Right kidney (tissue), 9 donors: Measurements from ENCODE around the gene MRPL52.
"Not testable (repeated sequence)": the region's sequence is repeated elsewhere in the genome, so short reads cannot be mapped to it uniquely, and the experiment has no call there.

ENCODE experiments used
- DNase-seq: peaks from one replicate; pipeline ENCODE4 v3.0.0-alpha.2; 2016
- long read RNA-seq, 8 donors: transcript quantifications; one replicate each; lab custom pipeline, GENCODE V29; 2026

MRPL52 gene
- long read RNA-seq, donor 1, transcript MRPL52-203 (5 exons, 1,111 nt) = minor isoform, 24 of 119 reads
- long read RNA-seq, donor 1, transcript MRPL52-215 (5 exons, 398 nt) = minor isoform, 6 of 119 reads
- long read RNA-seq, donor 1, transcript MRPL52-210 (4 exons, 895 nt) = minor isoform, 10 of 119 reads
- long read RNA-seq, donor 1, transcript MRPL52-202 (5 exons, 1,118 nt) = major isoform, 50 of 119 reads
- long read RNA-seq, donor 1, partial matches to known transcripts = 12 of 119 reads
- long read RNA-seq, donor 1, other reads (novel, unspliced or antisense) = 0 of 119 reads
- long read RNA-seq, donor 2, transcript MRPL52-210 (4 exons, 895 nt) = minor isoform, 7 of 60 reads
- long read RNA-seq, donor 2, transcript MRPL52-203 (5 exons, 1,111 nt) = minor isoform, 15 of 60 reads
- long read RNA-seq, donor 2, transcript MRPL52-204 (4 exons, 333 nt) = minor isoform, 6 of 60 reads
- long read RNA-seq, donor 2, transcript MRPL52-202 (5 exons, 1,118 nt) = major isoform, 21 of 60 reads
- long read RNA-seq, donor 2, partial matches to known transcripts = 0 of 60 reads
- long read RNA-seq, donor 2, other reads (novel, unspliced or antisense) = 0 of 60 reads
- long read RNA-seq, donor 3, transcript MRPL52-202 (5 exons, 1,118 nt) = major isoform, 10 of 28 reads
- long read RNA-seq, donor 3, transcript MRPL52-203 (5 exons, 1,111 nt) = minor isoform, 8 of 28 reads
- long read RNA-seq, donor 3, partial matches to known transcripts = 0 of 28 reads
- long read RNA-seq, donor 3, other reads (novel, unspliced or antisense) = 0 of 28 reads
- long read RNA-seq, donor 4, transcript MRPL52-202 (5 exons, 1,118 nt) = major isoform, 29 of 68 reads
- long read RNA-seq, donor 4, transcript MRPL52-210 (4 exons, 895 nt) = minor isoform, 8 of 68 reads
- long read RNA-seq, donor 4, transcript MRPL52-203 (5 exons, 1,111 nt) = minor isoform, 13 of 68 reads
- long read RNA-seq, donor 4, transcript MRPL52-213 (4 exons, 220 nt) = minor isoform, 5 of 68 reads
- long read RNA-seq, donor 4, partial matches to known transcripts = 0 of 68 reads
- long read RNA-seq, donor 4, other reads (novel, unspliced or antisense) = 0 of 68 reads
- long read RNA-seq, donor 5, transcript MRPL52-202 (5 exons, 1,118 nt) = major isoform, 29 of 81 reads
- long read RNA-seq, donor 5, transcript MRPL52-203 (5 exons, 1,111 nt) = minor isoform, 15 of 81 reads
- long read RNA-seq, donor 5, transcript MRPL52-215 (5 exons, 398 nt) = minor isoform, 13 of 81 reads
- long read RNA-seq, donor 5, transcript MRPL52-210 (4 exons, 895 nt) = minor isoform, 9 of 81 reads
- long read RNA-seq, donor 5, partial matches to known transcripts = 0 of 81 reads
- long read RNA-seq, donor 5, other reads (novel, unspliced or antisense) = 0 of 81 reads
- long read RNA-seq, donor 6, transcript MRPL52-210 (4 exons, 895 nt) = minor isoform, 11 of 63 reads
- long read RNA-seq, donor 6, transcript MRPL52-215 (5 exons, 398 nt) = minor isoform, 8 of 63 reads
- long read RNA-seq, donor 6, transcript MRPL52-202 (5 exons, 1,118 nt) = major isoform, 21 of 63 reads
- long read RNA-seq, donor 6, transcript MRPL52-203 (5 exons, 1,111 nt) = minor isoform, 15 of 63 reads
- long read RNA-seq, donor 6, partial matches to known transcripts = 0 of 63 reads
- long read RNA-seq, donor 6, other reads (novel, unspliced or antisense) = 0 of 63 reads
- long read RNA-seq, donor 7 = 0 reads
- long read RNA-seq, donor 8, transcript MRPL52-203 (5 exons, 1,111 nt) = minor isoform, 16 of 57 reads
- long read RNA-seq, donor 8, transcript MRPL52-202 (5 exons, 1,118 nt) = major isoform, 27 of 57 reads
- long read RNA-seq, donor 8, transcript MRPL52-210 (4 exons, 895 nt) = minor isoform, 5 of 57 reads
- long read RNA-seq, donor 8, partial matches to known transcripts = 0 of 57 reads
- long read RNA-seq, donor 8, other reads (novel, unspliced or antisense) = 0 of 57 reads

- DNase-seq = peak; percentile 87
These were observed at the start of gene MRPL52 for GRCh38 chr14:22829661-22830442. Gene MRPL52 (plus strand): TSS chr14:22829887. CDS start chr14:22829913, 26 bp downstream.

GRCh38 chr14:22780105-22780679, 49.5 kb upstream of the MRPL52 start:
- no peak for DNase-seq

GRCh38 chr14:22780941-22781300, 48.8 kb upstream of the MRPL52 start:
- no peak for DNase-seq

GRCh38 chr14:22781301-22781991, 48.2 kb upstream of the MRPL52 start:
- DNase-seq = no peak

- no peak for DNase-seq
These were observed 43.0 kb upstream of the MRPL52 start for GRCh38 chr14:22786685-22787084.

GRCh38 chr14:22791301-22791700, 38.4 kb upstream of the MRPL52 start:
- DNase-seq = no peak

- DNase-seq = no peak
These were observed 37.5 kb upstream of the MRPL52 start for GRCh38 chr14:22792158-22792557.

GRCh38 chr14:22793550-22793949, 36.1 kb upstream of the MRPL52 start:
- not testable (repeated sequence) for DNase-seq

GRCh38 chr14:22793976-22794375, 35.7 kb upstream of the MRPL52 start:
- DNase-seq = no peak

GRCh38 chr14:22794551-22794951, 35.1 kb upstream of the MRPL52 start:
- no peak for DNase-seq

- DNase-seq = no peak
These were observed 33.5 kb upstream of the MRPL52 start for GRCh38 chr14:22796087-22796707.

- DNase-seq = no peak
These were observed 32.4 kb upstream of the MRPL52 start for GRCh38 chr14:22797017-22797917.

GRCh38 chr14:22798528-22798927, 31.2 kb upstream of the MRPL52 start:
- DNase-seq = no peak

- DNase-seq = no peak
These were observed 29.3 kb upstream of the MRPL52 start for GRCh38 chr14:22800346-22800745.

- DNase-seq = no peak
These were observed 28.0 kb upstream of the MRPL52 start for GRCh38 chr14:22801716-22802115.

- no peak for DNase-seq
These were observed 26.6 kb upstream of the MRPL52 start for GRCh38 chr14:22802860-22803686.

- no peak for DNase-seq
These were observed 26.1 kb upstream of the MRPL52 start for GRCh38 chr14:22803687-22803974.
